Astrocyte (in vitro differentiated cells and primary cell): Measurements from ENCODE around the gene C2.

Experiments
- EZH2 ChIP-seq: IDR thresholded peaks from 2 replicates; pipeline ENCODE4 v1.6.1; 2012; ENCODE audit warnings: mild to moderate bottlenecking, low read length, inconsistent platforms; ENCODE audit not compliant: insufficient read depth
- TF ChIP-seq, protein P1 (sequence below): IDR thresholded peaks from 2 replicates; pipeline ENCODE4 v1.5.1; 2011; ENCODE audit warnings: low read depth, mild to moderate bottlenecking, inconsistent platforms, low read length, moderate library complexity; ENCODE audit not compliant: insufficient read depth

DNA sequence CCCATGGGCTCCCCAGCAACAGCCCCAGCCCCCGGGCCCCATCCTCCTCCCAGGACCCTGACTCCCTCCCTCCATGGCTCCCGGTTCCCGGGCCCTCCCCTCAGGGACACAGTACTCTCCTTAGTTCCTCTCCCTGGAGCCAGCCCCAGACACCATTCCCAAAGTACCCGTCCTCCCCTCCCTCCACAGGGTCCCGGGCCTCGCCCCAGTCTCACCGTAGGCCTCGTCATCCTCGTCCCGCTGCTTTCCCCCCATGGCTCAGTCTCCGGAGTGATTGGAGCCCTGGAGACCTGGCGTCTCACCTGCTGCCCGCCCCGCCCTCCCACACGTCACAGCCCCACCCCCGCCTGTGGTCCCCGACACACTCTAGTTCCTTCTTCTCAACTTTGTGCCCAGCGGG lies 48.8 kb upstream of the C2 start, which contains the start of gene SLC44A4:
- TF ChIP-seq, protein P1, sequence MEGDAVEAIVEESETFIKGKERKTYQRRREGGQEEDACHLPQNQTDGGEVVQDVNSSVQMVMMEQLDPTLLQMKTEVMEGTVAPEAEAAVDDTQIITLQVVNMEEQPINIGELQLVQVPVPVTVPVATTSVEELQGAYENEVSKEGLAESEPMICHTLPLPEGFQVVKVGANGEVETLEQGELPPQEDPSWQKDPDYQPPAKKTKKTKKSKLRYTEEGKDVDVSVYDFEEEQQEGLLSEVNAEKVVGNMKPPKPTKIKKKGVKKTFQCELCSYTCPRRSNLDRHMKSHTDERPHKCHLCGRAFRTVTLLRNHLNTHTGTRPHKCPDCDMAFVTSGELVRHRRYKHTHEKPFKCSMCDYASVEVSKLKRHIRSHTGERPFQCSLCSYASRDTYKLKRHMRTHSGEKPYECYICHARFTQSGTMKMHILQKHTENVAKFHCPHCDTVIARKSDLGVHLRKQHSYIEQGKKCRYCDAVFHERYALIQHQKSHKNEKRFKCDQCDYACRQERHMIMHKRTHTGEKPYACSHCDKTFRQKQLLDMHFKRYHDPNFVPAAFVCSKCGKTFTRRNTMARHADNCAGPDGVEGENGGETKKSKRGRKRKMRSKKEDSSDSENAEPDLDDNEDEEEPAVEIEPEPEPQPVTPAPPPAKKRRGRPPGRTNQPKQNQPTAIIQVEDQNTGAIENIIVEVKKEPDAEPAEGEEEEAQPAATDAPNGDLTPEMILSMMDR: no peak
- TF ChIP-seq EZH2: no peak
